Colonic mucosa (tissue), 4 donors: Measurements from ENCODE around the gene GAS6. TPM values are rescaled to one million over a fixed set of nuclear protein-coding genes. Genes with fewer than 3 reads are reported as not detected.
"Not testable (repeated sequence)": the region's sequence is repeated elsewhere in the genome, so short reads cannot be mapped to it uniquely, and the experiment has no call there.

Source experiments
- DNase-seq: peaks from one replicate; pipeline ENCODE4 v3.0.0-alpha.2; 2020
- H3K27ac ChIP-seq: fragments of 200-600 bp; one replicate; pipeline ENCODE4 v1.8.0; 2021
- H3K27me3 ChIP-seq: fragments of 200-600 bp; one replicate; pipeline ENCODE4 v1.8.0; 2021
- H3K36me3 ChIP-seq: fragments of 200-600 bp; one replicate; pipeline ENCODE4 v1.8.0; 2021
- H3K4me1 ChIP-seq: fragments of 200-600 bp; one replicate; pipeline ENCODE4 v1.8.0; 2021; ENCODE audit warnings: mild to moderate bottlenecking
- H3K4me3 ChIP-seq: fragments of 200-600 bp; one replicate; pipeline ENCODE4 v1.8.0; 2021
- H3K9ac ChIP-seq, 2 donors: one replicate each; pipeline ENCODE4 v1.7.0; 2013; ENCODE audit warnings: control low read depth in 2 of 2, low read depth in 2 of 2, low read length in 2 of 2
- H3K9me3 ChIP-seq: fragments of 200-600 bp; one replicate; pipeline ENCODE4 v1.8.0; 2021
- intact Hi-C: fragments of 100-400 bp; cut with DNase I; formaldehyde crosslinking; loops from one replicate; pipeline ENCODE4 v1.14.1; 2022
- total RNA-seq, 2 donors: library from RNA; stranded (reverse); fragmentation: NEBNext Ultra II Directional in 1 of 2; extraction: Animal tissue kit (Norgen Biotek cat#: 25700) in 1 of 2; gene quantifications; one replicate each; pipeline ENCODE4 v1.2.1, GENCODE V29; 2021
- TF ChIP-seq, protein P1 (sequence below): fragments of 200-600 bp; IDR thresholded peaks from one replicate; pipeline ENCODE4 v1.8.0; 2022; ENCODE audit warnings: antibody characterized with exemption, mild to moderate bottlenecking
- donor health status: healthy.
- donor health status: DM: no; HTN: no; CAD: no.
- donor health status: DM: no; HTN: no; CAD: no.

Gene GAS6
- total RNA-seq, 2 donors from 2014 or later = 118 to 121 TPM

GRCh38 chr13:113792886-113793717, 70.8 kb downstream of the GAS6 start:
- TF ChIP-seq, protein P1, sequence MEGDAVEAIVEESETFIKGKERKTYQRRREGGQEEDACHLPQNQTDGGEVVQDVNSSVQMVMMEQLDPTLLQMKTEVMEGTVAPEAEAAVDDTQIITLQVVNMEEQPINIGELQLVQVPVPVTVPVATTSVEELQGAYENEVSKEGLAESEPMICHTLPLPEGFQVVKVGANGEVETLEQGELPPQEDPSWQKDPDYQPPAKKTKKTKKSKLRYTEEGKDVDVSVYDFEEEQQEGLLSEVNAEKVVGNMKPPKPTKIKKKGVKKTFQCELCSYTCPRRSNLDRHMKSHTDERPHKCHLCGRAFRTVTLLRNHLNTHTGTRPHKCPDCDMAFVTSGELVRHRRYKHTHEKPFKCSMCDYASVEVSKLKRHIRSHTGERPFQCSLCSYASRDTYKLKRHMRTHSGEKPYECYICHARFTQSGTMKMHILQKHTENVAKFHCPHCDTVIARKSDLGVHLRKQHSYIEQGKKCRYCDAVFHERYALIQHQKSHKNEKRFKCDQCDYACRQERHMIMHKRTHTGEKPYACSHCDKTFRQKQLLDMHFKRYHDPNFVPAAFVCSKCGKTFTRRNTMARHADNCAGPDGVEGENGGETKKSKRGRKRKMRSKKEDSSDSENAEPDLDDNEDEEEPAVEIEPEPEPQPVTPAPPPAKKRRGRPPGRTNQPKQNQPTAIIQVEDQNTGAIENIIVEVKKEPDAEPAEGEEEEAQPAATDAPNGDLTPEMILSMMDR = no peak
- Histone ChIP-seq H3K4me1 (no peaks in the 10 kb centered on the region), H3K9ac (no peak overlapping the region), H3K4me3 (no peak overlapping the region), H3K36me3 (no peaks in the 10 kb centered on the region), H3K9me3 (no peaks in the 10 kb centered on the region), H3K27me3 (no peaks in the 10 kb centered on the region), H3K27ac (no peak overlapping the region)
- intact Hi-C loops = no loop called here
- no peak for DNase-seq

DNA sequence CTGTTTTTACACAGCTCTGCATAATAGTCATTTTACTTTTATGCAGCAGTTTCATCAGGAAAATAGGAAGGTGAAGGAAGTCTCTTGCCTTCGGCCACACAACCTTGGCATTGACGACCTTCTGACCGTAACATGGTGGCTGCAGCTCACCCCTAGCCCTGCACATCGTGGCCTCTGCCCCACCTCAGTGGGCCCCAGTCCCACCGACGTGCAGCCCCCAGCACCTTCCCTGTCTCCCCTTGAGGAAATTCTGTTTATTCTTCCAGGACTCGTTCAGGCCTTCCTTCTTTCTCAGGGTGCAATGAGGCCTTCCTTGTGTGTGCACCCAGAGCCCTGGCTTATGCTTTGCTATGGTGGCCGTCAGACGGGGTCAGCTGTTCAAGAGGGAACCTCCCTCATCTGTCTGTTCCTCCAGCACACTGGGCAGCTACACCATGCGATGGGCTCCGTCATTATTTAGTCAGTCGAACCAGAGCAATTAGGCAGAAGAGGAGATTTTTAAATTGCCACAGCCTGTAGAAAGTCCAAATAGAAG, 71.6 kb downstream of the GAS6 start:
- no peak overlapping the region for H3K27ac ChIP-seq
- no peaks in the 10 kb centered on the region for H3K27me3 ChIP-seq
- no peak for DNase-seq
- intact Hi-C loops = no loop called here
- H3K9ac ChIP-seq = no peak overlapping the region
- no peaks in the 10 kb centered on the region for H3K9me3 ChIP-seq
- no peak overlapping the region for H3K4me3 ChIP-seq
- TF ChIP-seq, protein P1 = no peak
- no peaks in the 10 kb centered on the region for H3K36me3 ChIP-seq
- H3K4me1 ChIP-seq = no peaks in the 10 kb centered on the region

DNA sequence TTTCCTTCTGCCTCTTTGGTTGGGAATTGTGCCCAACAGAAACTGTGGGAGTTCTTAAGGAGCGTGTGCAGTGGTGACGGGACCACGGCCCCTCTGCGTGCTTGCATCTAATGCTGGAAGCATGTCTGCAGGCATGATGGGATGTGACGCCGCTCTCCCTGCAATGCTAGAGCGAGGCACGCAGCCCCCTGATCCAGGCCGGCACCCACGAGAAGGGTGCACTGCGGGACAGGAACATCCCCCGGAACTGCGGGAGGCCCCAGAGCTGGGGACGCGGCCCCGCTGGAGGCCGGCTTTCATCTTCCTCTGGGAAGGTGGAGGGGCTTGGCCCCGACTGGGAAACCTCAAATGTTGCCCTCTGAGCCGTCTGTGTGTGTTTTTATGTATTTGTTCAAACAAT, 72.1 kb downstream of the GAS6 start:
- Histone ChIP-seq H3K4me3 (no peak overlapping the region), H3K27ac (no peak overlapping the region)

GRCh38 chr13:113791226-113791625, 72.7 kb downstream of the GAS6 start:
- DNase-seq = no peak
- Histone ChIP-seq H3K4me3 (no peak overlapping the region), H3K36me3 (no peaks in the 10 kb centered on the region), H3K27me3 (no peaks in the 10 kb centered on the region), H3K4me1 (no peaks in the 10 kb centered on the region), H3K9ac (no peak overlapping the region), H3K27ac (no peak overlapping the region), H3K9me3 (no peaks in the 10 kb centered on the region)
- TF ChIP-seq, protein P1 = no peak
- intact Hi-C loops = no loop called here

More for the DNA sequence above, 72.1 kb downstream of the GAS6 start:
- Histone ChIP-seq H3K36me3 (no peaks in the 10 kb centered on the region), H3K9me3 (no peaks in the 10 kb centered on the region), H3K9ac (no peak overlapping the region), H3K4me1 (no peaks in the 10 kb centered on the region), H3K27me3 (no peaks in the 10 kb centered on the region)
- TF ChIP-seq, protein P1 = no peak
- no peak for DNase-seq
- intact Hi-C loops = no loop called here

DNA sequence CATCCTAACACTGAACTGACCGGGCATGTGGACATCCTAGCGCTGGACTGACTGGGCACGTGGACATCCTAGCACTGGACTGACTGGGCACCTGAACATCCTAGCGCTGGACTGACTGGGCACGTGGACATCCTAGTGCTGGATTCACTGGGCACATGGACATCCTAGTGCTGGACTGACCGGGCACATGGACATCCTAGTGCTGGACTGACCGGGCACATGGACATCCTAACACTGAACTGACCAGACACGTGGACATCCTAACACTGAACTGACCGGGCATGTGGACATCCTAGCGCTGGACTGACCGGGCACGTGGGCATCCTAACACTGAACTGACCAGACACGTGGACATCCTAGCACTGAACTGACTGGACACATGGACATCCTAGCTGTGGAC, 73.9 kb downstream of the GAS6 start:
- H3K27me3 ChIP-seq, intact Hi-C loops, H3K36me3 ChIP-seq, H3K9ac ChIP-seq, DNase-seq, H3K9me3 ChIP-seq, H3K4me3 ChIP-seq, H3K27ac ChIP-seq, H3K4me1 ChIP-seq: not testable (repeated sequence)

DNA sequence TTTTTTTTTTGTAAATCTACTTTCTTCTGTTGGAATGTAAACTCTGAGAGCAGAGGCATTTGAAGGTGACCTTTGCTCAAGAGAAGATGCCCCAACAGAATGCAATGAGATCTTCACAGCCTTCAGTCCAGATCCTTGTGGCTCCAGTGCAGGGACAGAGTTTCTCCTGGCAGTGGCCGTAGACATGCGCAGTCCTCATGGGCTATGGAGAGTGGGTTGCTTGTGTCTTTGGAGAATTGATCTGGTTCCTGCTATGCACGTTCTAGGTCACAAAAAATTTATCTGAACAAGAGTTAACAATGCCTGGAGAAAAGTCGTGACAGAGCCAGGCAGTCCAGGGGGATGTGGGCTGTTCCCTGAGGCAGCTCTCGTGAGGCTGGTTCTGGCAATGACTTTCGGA, 74.7 kb downstream of the GAS6 start:
- H3K27ac ChIP-seq = no peak overlapping the region
- TF ChIP-seq, protein P1 = no peak
- H3K9ac ChIP-seq = no peak overlapping the region
- DNase-seq = no peak
- H3K4me1 ChIP-seq = no peaks in the 10 kb centered on the region
- no peak overlapping the region for H3K4me3 ChIP-seq
- intact Hi-C loops = no loop called here
- no peaks in the 10 kb centered on the region for H3K9me3 ChIP-seq
- H3K36me3 ChIP-seq = no peaks in the 10 kb centered on the region
- no peaks in the 10 kb centered on the region for H3K27me3 ChIP-seq
